ENCODE results near the gene DCANP1.

Gene DCANP1

GRCh38 chr5:135455876-135456237 lies 8.7 kb upstream of the DCANP1 start:
- Histone ChIP-seq H3K4me1 (ENCODE audit: control insufficient read depth, insufficient read depth, low read length, poor library complexity, severe bottlenecking) (peaks cover 3% of the 10 kb centered on the region), H3K36me3 (ENCODE audit: control insufficient read depth, insufficient read depth, low read length) (no peaks in the 10 kb centered on the region), H3K27ac (ENCODE audit: low read depth, low read length, severe bottlenecking) (no peak overlapping the region), H3K9me3 (ENCODE audit: control insufficient read depth, low read length) (no peaks in the 10 kb centered on the region), H3K4me3 (ENCODE audit: extremely low read depth, insufficient read depth, low read length, poor library complexity, severe bottlenecking) (no peak overlapping the region)
- WGBS, 2 experiments (ENCODE audit: insufficient coverage in 2 of 2), result 94 to 100% methylated on average over 4 of the region's 4 CpGs

DNA sequence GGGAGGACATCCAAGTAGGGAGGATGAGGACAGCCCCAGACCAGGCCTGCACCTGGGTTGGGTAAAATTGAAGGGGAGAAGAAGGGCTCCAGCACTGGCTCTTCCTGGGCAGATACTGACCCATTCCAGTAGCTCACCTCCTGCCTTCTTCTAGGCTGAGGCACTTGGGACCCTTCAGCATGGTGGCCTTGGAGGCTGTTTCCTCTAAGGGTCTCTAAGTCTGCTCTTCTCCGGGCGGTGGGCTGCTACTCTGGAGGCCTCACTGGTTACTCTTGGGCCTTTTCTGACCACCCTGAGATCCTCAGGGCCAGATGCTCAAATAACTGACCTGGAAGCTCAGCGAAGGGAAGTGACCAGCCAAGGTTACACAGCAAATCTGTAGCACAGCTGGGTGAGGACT lies 7.8 kb upstream of the DCANP1 start:
- Histone ChIP-seq H3K4me3 (ENCODE audit: extremely low read depth, insufficient read depth, low read length, poor library complexity, severe bottlenecking) (no peak overlapping the region), H3K27ac (ENCODE audit: low read depth, low read length, severe bottlenecking) (no peak overlapping the region), H3K9me3 (ENCODE audit: control insufficient read depth, low read length) (no peaks in the 10 kb centered on the region), H3K4me1 (ENCODE audit: control insufficient read depth, insufficient read depth, low read length, poor library complexity, severe bottlenecking) (peaks cover 3% of the 10 kb centered on the region), H3K36me3 (ENCODE audit: control insufficient read depth, insufficient read depth, low read length) (no peaks in the 10 kb centered on the region)
- WGBS, 2 experiments (ENCODE audit: insufficient coverage in 2 of 2), result 90 to 100% methylated on average over 1 to 3 of the region's 3 CpGs

GRCh38 chr5:135453613-135454012 lies 6.5 kb upstream of the DCANP1 start:
- Histone ChIP-seq H3K4me1 (ENCODE audit: control insufficient read depth, insufficient read depth, low read length, poor library complexity, severe bottlenecking) (peaks cover 4% of the 10 kb centered on the region), H3K27ac (ENCODE audit: low read depth, low read length, severe bottlenecking) (no peak overlapping the region), H3K4me3 (ENCODE audit: extremely low read depth, insufficient read depth, low read length, poor library complexity, severe bottlenecking) (no peak overlapping the region), H3K9me3 (ENCODE audit: control insufficient read depth, low read length) (no peaks in the 10 kb centered on the region), H3K36me3 (ENCODE audit: control insufficient read depth, insufficient read depth, low read length) (no peaks in the 10 kb centered on the region)
- WGBS, 2 experiments (ENCODE audit: insufficient coverage in 2 of 2), result 88% methylated on average over 2 of the region's 4 CpGs; no CpG with 5 or more reads in 1 of the 2 experiments

DNA sequence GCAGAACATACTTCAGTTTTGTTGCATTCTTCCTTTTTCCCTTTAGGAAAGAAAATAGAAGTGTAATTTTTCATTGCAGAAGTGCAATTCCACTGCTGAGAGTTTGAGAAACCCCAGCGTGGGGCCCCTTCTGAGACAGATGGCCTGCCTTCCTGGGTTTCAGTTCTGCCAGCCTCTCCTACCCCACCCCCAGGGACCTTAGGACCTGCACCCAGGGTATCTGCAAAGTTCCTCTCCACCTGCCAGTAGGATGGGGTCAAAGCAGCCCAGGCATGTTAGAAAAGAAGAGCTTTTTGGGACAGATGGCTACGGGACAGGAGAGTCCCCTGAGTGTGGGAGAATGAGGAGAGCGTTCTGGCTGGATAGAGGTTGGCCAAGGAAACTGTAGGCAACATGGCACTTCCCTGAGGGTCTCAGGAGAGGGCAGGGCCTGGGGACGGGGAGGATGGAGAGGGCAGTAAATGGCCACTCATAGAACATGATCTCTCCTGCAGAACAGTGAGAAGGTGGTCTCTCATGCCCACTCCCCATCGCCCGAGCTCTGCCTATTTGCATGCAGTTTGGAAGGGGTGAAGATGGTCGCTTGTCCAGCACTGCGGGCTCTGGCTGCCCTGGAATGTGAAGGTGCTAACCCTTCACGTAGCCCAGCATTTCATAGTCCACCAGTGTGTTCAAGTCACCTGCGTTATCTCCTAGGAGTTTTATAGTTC lies 5.3 kb upstream of the DCANP1 start, which contains the start of gene TIFAB:
Gene TIFAB, minus strand, starts transcription at position 31 of the 710 bp plus-strand sequence. CDS start 2,412 bp downstream, outside the sequence.
- Histone ChIP-seq H3K4me1 (ENCODE audit: control insufficient read depth, insufficient read depth, low read length, poor library complexity, severe bottlenecking) (peaks cover 10% of the 10 kb centered on the region), H3K9me3 (ENCODE audit: control insufficient read depth, low read length) (no peaks in the 10 kb centered on the region), H3K4me3 (ENCODE audit: extremely low read depth, insufficient read depth, low read length, poor library complexity, severe bottlenecking) (no peak within 1 kb of the TSS), H3K27ac (ENCODE audit: low read depth, low read length, severe bottlenecking) (no peak within 1 kb of the TSS), H3K36me3 (ENCODE audit: control insufficient read depth, insufficient read depth, low read length) (no peaks in the 10 kb centered on the region)
- 84 to 90% methylated on average over 7 to 8 of the region's 10 CpGs for WGBS, 2 experiments (ENCODE audit: insufficient coverage in 2 of 2)

DNA sequence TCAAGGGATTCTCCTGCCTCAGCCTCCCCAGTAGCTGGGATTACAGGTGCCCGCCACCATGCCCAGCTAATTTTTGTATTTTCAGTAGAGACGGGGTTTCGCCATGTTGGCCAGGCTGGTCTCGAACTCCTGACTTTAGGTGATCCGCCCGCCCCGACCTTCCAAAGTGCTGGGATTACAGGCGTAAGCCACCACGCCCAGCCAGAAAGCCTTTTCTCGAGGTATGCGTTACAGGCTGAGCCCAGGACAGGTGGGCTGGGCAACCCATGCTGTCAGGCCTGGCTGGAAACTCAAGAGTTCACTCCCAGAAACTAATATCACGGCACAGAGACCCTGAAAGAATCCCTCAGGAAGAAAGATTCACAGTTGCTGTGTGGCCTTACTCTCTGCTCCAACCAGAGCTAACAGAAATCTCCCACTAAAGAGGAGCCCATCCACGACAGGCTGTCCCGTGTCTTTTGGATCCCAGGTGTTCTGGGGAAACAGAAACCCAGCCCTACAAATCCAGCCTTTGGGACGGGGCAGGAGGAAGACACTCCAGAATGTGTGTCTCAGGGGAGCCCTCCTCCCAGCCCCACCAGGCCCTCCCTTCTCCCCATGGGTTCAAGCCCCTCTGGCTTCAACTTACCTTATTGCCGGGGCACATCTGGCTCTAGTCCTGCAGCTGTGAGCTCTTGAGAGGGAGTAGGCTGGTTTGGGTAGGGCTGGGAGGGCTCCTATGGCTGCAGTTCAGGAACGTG lies 4.6 kb upstream of the DCANP1 start:
- WGBS, 2 experiments (ENCODE audit: insufficient coverage in 2 of 2), result 86 to 90% methylated on average over 12 to 15 of the region's 17 CpGs
- no peaks in the 10 kb centered on the region for H3K36me3 ChIP-seq (ENCODE audit: control insufficient read depth, insufficient read depth, low read length)

DNA sequence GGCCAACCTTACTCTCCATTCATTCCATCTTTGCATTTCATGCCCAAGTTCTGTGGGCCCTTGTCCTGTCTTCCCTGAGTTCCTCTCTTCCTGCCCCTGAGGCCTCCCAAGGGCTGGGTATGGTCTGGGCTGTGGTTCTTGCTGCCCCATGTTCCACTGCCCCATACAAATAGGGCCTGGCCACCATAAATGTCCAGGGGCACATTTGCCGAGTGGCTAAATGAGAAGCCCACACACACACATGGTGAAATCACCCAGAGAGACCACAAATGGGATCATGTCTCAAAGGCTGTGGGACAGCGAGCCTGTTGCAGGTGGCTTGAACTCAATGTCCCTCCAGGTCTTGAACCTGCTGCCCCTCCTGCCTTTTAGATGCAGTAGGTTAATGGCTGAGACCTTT lies 3.8 kb upstream of the DCANP1 start:
- 83 to 87% methylated on average over 2 of the region's 2 CpGs for WGBS, 2 experiments (ENCODE audit: insufficient coverage in 2 of 2)
- Histone ChIP-seq H3K27ac (ENCODE audit: low read depth, low read length, severe bottlenecking) (no peak overlapping the region), H3K4me3 (ENCODE audit: extremely low read depth, insufficient read depth, low read length, poor library complexity, severe bottlenecking) (no peak overlapping the region), H3K4me1 (ENCODE audit: control insufficient read depth, insufficient read depth, low read length, poor library complexity, severe bottlenecking) (peaks cover 7% of the 10 kb centered on the region), H3K9me3 (ENCODE audit: control insufficient read depth, low read length) (no peaks in the 10 kb centered on the region), H3K36me3 (ENCODE audit: control insufficient read depth, insufficient read depth, low read length) (no peaks in the 10 kb centered on the region)

More for the DNA sequence above, 4.6 kb upstream of the DCANP1 start:
- H3K9me3 ChIP-seq (ENCODE audit: control insufficient read depth, low read length), result no peaks in the 10 kb centered on the region
- H3K27ac ChIP-seq (ENCODE audit: low read depth, low read length, severe bottlenecking), result no peak overlapping the region
- no peak overlapping the region for H3K4me3 ChIP-seq (ENCODE audit: extremely low read depth, insufficient read depth, low read length, poor library complexity, severe bottlenecking)
- peaks cover 10% of the 10 kb centered on the region for H3K4me1 ChIP-seq (ENCODE audit: control insufficient read depth, insufficient read depth, low read length, poor library complexity, severe bottlenecking)

- 70 to 90% methylated on average over 3 of the region's 3 CpGs for WGBS, 2 experiments (ENCODE audit: insufficient coverage in 2 of 2)
Observed at GRCh38 chr5:135450336-135450735, 3.2 kb upstream of the DCANP1 start.

GRCh38 chr5:135449644-135450043 lies 2.5 kb upstream of the DCANP1 start:
- 96 to 99% methylated on average over 12 of the region's 12 CpGs for WGBS, 2 experiments (ENCODE audit: insufficient coverage in 2 of 2)
- H3K27ac ChIP-seq (ENCODE audit: low read depth, low read length, severe bottlenecking), result no peak overlapping the region
- peaks cover 14% of the 10 kb centered on the region for H3K4me1 ChIP-seq (ENCODE audit: control insufficient read depth, insufficient read depth, low read length, poor library complexity, severe bottlenecking)

More at GRCh38 chr5:135450336-135450735, 3.2 kb upstream of the DCANP1 start:
- peaks cover 10% of the 10 kb centered on the region for H3K4me1 ChIP-seq (ENCODE audit: control insufficient read depth, insufficient read depth, low read length, poor library complexity, severe bottlenecking)
- no peak overlapping the region for H3K4me3 ChIP-seq (ENCODE audit: extremely low read depth, insufficient read depth, low read length, poor library complexity, severe bottlenecking)
- no peaks in the 10 kb centered on the region for H3K9me3 ChIP-seq (ENCODE audit: control insufficient read depth, low read length)
- no peak overlapping the region for H3K27ac ChIP-seq (ENCODE audit: low read depth, low read length, severe bottlenecking)
- no peaks in the 10 kb centered on the region for H3K36me3 ChIP-seq (ENCODE audit: control insufficient read depth, insufficient read depth, low read length)

GRCh38 chr5:135448791-135449507 lies 1.8 kb upstream of the DCANP1 start:
- no peaks in the 10 kb centered on the region for H3K9me3 ChIP-seq (ENCODE audit: control insufficient read depth, low read length)
- no peaks in the 10 kb centered on the region for H3K36me3 ChIP-seq (ENCODE audit: control insufficient read depth, insufficient read depth, low read length)
- peaks cover 17% of the 10 kb centered on the region for H3K4me1 ChIP-seq (ENCODE audit: control insufficient read depth, insufficient read depth, low read length, poor library complexity, severe bottlenecking)
- no peak overlapping the region for H3K4me3 ChIP-seq (ENCODE audit: extremely low read depth, insufficient read depth, low read length, poor library complexity, severe bottlenecking)
- H3K27ac ChIP-seq (ENCODE audit: low read depth, low read length, severe bottlenecking), result no peak overlapping the region
- WGBS, 2 experiments (ENCODE audit: insufficient coverage in 2 of 2), result 91% methylated on average over 5 to 6 of the region's 9 CpGs

More at GRCh38 chr5:135449644-135450043, 2.5 kb upstream of the DCANP1 start:
- H3K4me3 ChIP-seq (ENCODE audit: extremely low read depth, insufficient read depth, low read length, poor library complexity, severe bottlenecking), result no peak overlapping the region
- no peaks in the 10 kb centered on the region for H3K36me3 ChIP-seq (ENCODE audit: control insufficient read depth, insufficient read depth, low read length)
- no peaks in the 10 kb centered on the region for H3K9me3 ChIP-seq (ENCODE audit: control insufficient read depth, low read length)

DNA sequence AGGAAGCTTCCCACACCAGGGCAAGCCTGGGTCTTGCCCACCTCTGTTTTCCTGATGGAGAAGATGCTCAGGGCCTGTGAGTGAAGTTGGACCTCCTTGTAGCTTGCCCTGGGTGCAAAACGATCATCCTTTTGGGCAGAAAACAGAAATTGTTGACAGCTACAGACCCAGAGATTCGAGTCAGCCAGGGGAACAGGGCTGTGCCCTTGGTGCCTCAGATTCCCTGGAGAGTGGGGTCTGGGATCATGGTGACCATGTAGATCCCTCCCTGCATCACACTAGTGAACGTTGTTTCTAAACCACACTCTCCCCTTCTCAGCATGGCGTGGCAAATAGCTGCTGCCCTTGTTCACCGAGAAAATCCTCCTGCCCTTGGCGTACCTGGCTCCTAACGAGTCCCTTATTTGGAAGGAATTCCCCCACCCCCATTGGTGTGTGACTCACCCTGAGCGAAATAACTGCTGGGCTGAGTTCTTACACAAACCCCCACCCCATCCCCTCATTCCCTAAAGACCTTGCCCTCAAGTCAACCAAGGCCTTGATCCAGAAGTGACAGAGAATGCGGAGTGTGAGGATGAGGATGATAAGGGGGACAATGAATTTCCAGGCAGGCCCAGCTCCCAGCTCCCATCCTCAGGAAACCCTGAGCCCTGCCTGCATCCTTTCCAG lies 1.1 kb upstream of the DCANP1 start:
- Histone ChIP-seq H3K9me3 (ENCODE audit: control insufficient read depth, low read length) (no peaks in the 10 kb centered on the region), H3K4me1 (ENCODE audit: control insufficient read depth, insufficient read depth, low read length, poor library complexity, severe bottlenecking) (peaks cover 24% of the 10 kb centered on the region), H3K36me3 (ENCODE audit: control insufficient read depth, insufficient read depth, low read length) (no peaks in the 10 kb centered on the region), H3K4me3 (ENCODE audit: extremely low read depth, insufficient read depth, low read length, poor library complexity, severe bottlenecking) (no peak overlapping the region), H3K27ac (ENCODE audit: low read depth, low read length, severe bottlenecking) (no peak overlapping the region)
- WGBS, 2 experiments (ENCODE audit: insufficient coverage in 2 of 2), result 57 to 68% methylated on average over 3 to 7 of the region's 9 CpGs

Measured in mesodermal cell (in vitro differentiated cells).